K562 (cell line): ENCODE data around the gene PPM1N. TPM values are rescaled to one million over a fixed set of nuclear protein-coding genes. Genes with fewer than 3 reads are reported as not detected.

ENCODE experiments used
- AFF4 ChIP-seq: sonication (generic); formaldehyde crosslinking; IDR thresholded peaks from 2 replicates; pipeline ENCODE4 v1.8.0; 2023; ENCODE audit warnings: mild to moderate bottlenecking, missing genetic modification reagents
- BCL6 ChIP-seq: fragments of 250-450 bp; sonication (Bioruptor Pico); IDR thresholded peaks from 2 replicates; pipeline ENCODE4 v1.4.0; 2020
- CEBPB ChIP-seq: fragments of 450-650 bp; IDR thresholded peaks from 2 replicates; pipeline ENCODE4 v1.6.1; 2016; ENCODE audit warnings: missing genetic modification characterization, missing compliant biosample characterization
- ETS2 ChIP-seq: IDR thresholded peaks from 2 replicates; pipeline ENCODE4 v1.6.1; 2016; ENCODE audit warnings: borderline replicate concordance, missing genetic modification characterization, mild to moderate bottlenecking, moderate library complexity, missing compliant biosample characterization; ENCODE audit not compliant: poor library complexity, severe bottlenecking
- GABPB2 ChIP-seq: fragments of 250-450 bp; sonication (Bioruptor Pico); conservative IDR thresholded peaks from 2 replicates; pipeline ENCODE4 v1.5.1; 2021; ENCODE audit warnings: mild to moderate bottlenecking
- HDAC2 ChIP-seq: fragments of 450-650 bp; IDR thresholded peaks from 2 replicates; pipeline ENCODE4 v1.6.1; 2016; ENCODE audit warnings: mild to moderate bottlenecking
- HEY1 ChIP-seq: fragments of 250-450 bp; sonication (Bioruptor Pico); IDR thresholded peaks from 2 replicates; pipeline ENCODE4 v1.5.0; 2020; ENCODE audit warnings: mild to moderate bottlenecking, moderate library complexity, borderline replicate concordance
- LCOR ChIP-seq: sonication (generic); formaldehyde crosslinking; IDR thresholded peaks from 2 replicates; pipeline ENCODE4 v1.8.0; 2022; ENCODE audit warnings: mild to moderate bottlenecking, missing genetic modification reagents
- PML ChIP-seq: IDR thresholded peaks from 2 replicates; pipeline ENCODE4 v1.6.1; 2012; ENCODE audit warnings: low read length, inconsistent platforms
- POLR3G ChIP-seq: IDR thresholded peaks from 2 replicates; pipeline ENCODE4 v1.6.1; 2011; ENCODE audit not compliant: insufficient read length, insufficient replicate concordance; ENCODE audit errors: extremely low read depth
- ZNF184 ChIP-seq: sonication (generic); formaldehyde crosslinking; IDR thresholded peaks from 2 replicates; pipeline ENCODE4 v1.5.0; 2020; ENCODE audit warnings: missing genetic modification reagents
- ZNF431 ChIP-seq: sonication (generic); formaldehyde crosslinking; IDR thresholded peaks from 2 replicates; pipeline ENCODE4 v1.8.0; 2022; ENCODE audit warnings: mild to moderate bottlenecking, missing genetic modification reagents
- polyA plus RNA-seq, 8 experiments: library from polyadenylated mRNA; depleted of rRNA in 4 of 8; stranded (reverse) in 5 of 8; unstranded in 3 of 8; fragments of >200 nt; fragmentation: Nextera tagmentation in 2 of 8; fragmentation: Illumina TruSeq in 1 of 8; extraction: Ambion mirVana in 2 of 8; extraction: Trizol in 1 of 8; gene quantifications; 2 replicates each; pipeline versions ENCODE4 v1.2.1 to v1.2.3, GENCODE V29; 2011 to 2014; ENCODE audit warnings: inconsistent platforms in 1 of 8, missing spikeins in 1 of 8
- total RNA-seq, 7 experiments: library from RNA; depleted of rRNA in 6 of 7; stranded (reverse); fragments of >200 nt in 6 of 7; fragmentation: Illumina TruSeq in 2 of 7; extraction: Trizol in 2 of 7; gene quantifications; 2 replicates each; pipeline versions ENCODE4 v1.2.1 to v1.2.3, GENCODE V29; 2011 to 2021; ENCODE audit warnings: low replicate concordance in 1 of 7
- TF ChIP-seq, protein P1 (sequence below): fragments of 250-450 bp; sonication (Bioruptor Pico); IDR thresholded peaks from 2 replicates; pipeline ENCODE4 v1.5.0; 2020; ENCODE audit warnings: mild to moderate bottlenecking
- TF ChIP-seq, protein P2 (sequence below): fragments of 200-400 bp; formaldehyde crosslinking; IDR thresholded peaks from 2 replicates; pipeline ENCODE4 v1.6.1; 2017; ENCODE audit warnings: mild to moderate bottlenecking, low read depth, low read length, moderate library complexity
- TF ChIP-seq, protein P3 (sequence below): fragments of 450-650 bp; IDR thresholded peaks from one replicate; pipeline ENCODE4 v1.6.1; 2018; ENCODE audit warnings: mild to moderate bottlenecking, moderate library complexity; ENCODE audit not compliant: partially characterized antibody
- TF ChIP-seq, protein P4 (sequence below): fragments of 250-450 bp; sonication (Bioruptor Pico); IDR thresholded peaks from 2 replicates; pipeline ENCODE4 v1.4.0; 2020

PPM1N gene
- total and polyA plus RNA-seq, 9 of the 15 experiments (the other 6 are each of a cell fraction or from before 2014, with no cell fraction given), result 4.5 to 15.6 (median 8.7) TPM

- TF ChIP-seq AFF4 (CRISPR knock-in tag) (peak; percentile 51; the same call in 1 of the 2 replicates), PML (peak; percentile 83), ZNF184 (no peak), ETS2 (tag) (no peak), CEBPB (tag) (no peak), GABPB2 (CRISPR knock-in tag) (no peak), HEY1 (CRISPR knock-in tag) (no peak), POLR3G (no peak), BCL6 (CRISPR knock-in tag) (no peak), ZNF431 (CRISPR knock-in tag) (peak; percentile 43; the same call in 1 of the 2 replicates), LCOR (peak; percentile 90), HDAC2 (peak; percentile 27; the same call in 1 of the 2 replicates)
- TF ChIP-seq, protein P1, sequence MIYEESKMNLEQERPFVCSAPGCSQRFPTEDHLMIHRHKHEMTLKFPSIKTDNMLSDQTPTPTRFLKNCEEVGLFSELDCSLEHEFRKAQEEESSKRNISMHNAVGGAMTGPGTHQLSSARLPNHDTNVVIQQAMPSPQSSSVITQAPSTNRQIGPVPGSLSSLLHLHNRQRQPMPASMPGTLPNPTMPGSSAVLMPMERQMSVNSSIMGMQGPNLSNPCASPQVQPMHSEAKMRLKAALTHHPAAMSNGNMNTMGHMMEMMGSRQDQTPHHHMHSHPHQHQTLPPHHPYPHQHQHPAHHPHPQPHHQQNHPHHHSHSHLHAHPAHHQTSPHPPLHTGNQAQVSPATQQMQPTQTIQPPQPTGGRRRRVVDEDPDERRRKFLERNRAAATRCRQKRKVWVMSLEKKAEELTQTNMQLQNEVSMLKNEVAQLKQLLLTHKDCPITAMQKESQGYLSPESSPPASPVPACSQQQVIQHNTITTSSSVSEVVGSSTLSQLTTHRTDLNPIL (CRISPR knock-in tag), result no peak
- TF ChIP-seq, protein P2, sequence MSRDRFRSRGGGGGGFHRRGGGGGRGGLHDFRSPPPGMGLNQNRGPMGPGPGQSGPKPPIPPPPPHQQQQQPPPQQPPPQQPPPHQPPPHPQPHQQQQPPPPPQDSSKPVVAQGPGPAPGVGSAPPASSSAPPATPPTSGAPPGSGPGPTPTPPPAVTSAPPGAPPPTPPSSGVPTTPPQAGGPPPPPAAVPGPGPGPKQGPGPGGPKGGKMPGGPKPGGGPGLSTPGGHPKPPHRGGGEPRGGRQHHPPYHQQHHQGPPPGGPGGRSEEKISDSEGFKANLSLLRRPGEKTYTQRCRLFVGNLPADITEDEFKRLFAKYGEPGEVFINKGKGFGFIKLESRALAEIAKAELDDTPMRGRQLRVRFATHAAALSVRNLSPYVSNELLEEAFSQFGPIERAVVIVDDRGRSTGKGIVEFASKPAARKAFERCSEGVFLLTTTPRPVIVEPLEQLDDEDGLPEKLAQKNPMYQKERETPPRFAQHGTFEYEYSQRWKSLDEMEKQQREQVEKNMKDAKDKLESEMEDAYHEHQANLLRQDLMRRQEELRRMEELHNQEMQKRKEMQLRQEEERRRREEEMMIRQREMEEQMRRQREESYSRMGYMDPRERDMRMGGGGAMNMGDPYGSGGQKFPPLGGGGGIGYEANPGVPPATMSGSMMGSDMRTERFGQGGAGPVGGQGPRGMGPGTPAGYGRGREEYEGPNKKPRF, result no peak
- TF ChIP-seq, protein P3, sequence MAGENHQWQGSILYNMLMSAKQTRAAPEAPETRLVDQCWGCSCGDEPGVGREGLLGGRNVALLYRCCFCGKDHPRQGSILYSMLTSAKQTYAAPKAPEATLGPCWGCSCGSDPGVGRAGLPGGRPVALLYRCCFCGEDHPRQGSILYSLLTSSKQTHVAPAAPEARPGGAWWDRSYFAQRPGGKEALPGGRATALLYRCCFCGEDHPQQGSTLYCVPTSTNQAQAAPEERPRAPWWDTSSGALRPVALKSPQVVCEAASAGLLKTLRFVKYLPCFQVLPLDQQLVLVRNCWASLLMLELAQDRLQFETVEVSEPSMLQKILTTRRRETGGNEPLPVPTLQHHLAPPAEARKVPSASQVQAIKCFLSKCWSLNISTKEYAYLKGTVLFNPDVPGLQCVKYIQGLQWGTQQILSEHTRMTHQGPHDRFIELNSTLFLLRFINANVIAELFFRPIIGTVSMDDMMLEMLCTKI, result no peak
- TF ChIP-seq, protein P4, sequence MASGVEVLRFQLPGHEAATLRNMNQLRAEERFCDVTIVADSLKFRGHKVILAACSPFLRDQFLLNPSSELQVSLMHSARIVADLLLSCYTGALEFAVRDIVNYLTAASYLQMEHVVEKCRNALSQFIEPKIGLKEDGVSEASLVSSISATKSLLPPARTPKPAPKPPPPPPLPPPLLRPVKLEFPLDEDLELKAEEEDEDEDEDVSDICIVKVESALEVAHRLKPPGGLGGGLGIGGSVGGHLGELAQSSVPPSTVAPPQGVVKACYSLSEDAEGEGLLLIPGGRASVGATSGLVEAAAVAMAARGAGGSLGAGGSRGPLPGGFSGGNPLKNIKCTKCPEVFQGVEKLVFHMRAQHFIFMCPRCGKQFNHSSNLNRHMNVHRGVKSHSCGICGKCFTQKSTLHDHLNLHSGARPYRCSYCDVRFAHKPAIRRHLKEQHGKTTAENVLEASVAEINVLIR, result no peak
These were observed 9.0 kb downstream of the PPM1N start, which contains the start of gene VASP (continued) for GRCh38 chr19:45506989-45507871.
